A549 (cell line): Measurements from ENCODE around the gene NAV2. TPM values are rescaled to one million over a fixed set of nuclear protein-coding genes. Genes with fewer than 3 reads are reported as not detected.
A peak's percentile ranks its signal among the peaks of the same experiment; 100 is the strongest.

Source experiments
- ATAC-seq, 2 experiments: fragments of 200-7000 bp in 1 of 2; fragments of >200 bp in 1 of 2; cut with Nextera tagmentation in 1 of 2; cut with Tn5 transposase in 1 of 2; 3 replicates each; pipeline versions ENCODE4 v1.8.0 to v1.9.1; 2018 to 2020; ENCODE audit warnings: mild to moderate bottlenecking in 1 of 2, moderate library complexity in 1 of 2
- CTCF ChIA-PET: fragments of 300-600 bp; sonication (Branson Sonifier 250); formaldehyde crosslinking; extraction: SDS; loops from one replicate; lab custom pipeline; 2021; ENCODE audit warnings: antibody characterized with exemption, inconsistent platforms; lab: Yijun Ruan, JAX
- POLR2A ChIA-PET: fragments of 350-600 bp; formaldehyde crosslinking; extraction: SDS; loops from one replicate; lab custom pipeline; 2021; ENCODE audit warnings: antibody characterized with exemption, inconsistent platforms; lab: Yijun Ruan, JAX
- DNase-seq, 2 experiments: peaks; one replicate each; pipeline versions ENCODE4 v3.0.0 to v3.0.0-alpha.2; 2011 to 2016; ENCODE audit warnings: low read depth in 1 of 2, low spot score in 1 of 2
- FAIRE-seq: peaks from 2 replicates; lab custom pipeline; 2011; peaks lifted over from hg19 to GRCh38; lab: Jason Lieb, UNC
- H3K27ac ChIP-seq, 2 experiments: fragments of >200 bp; sonication (Bioruptor Twin); formaldehyde crosslinking; 3 replicates each; pipeline ENCODE4 v1.5.1; 2016 to 2017
- H3K4me1 ChIP-seq: fragments of >200 bp; sonication (Bioruptor Twin); formaldehyde crosslinking; 3 replicates; pipeline ENCODE4 v1.6.1; 2016
- H3K4me2 ChIP-seq: fragments of >200 bp; sonication (Bioruptor Twin); formaldehyde crosslinking; 3 replicates; pipeline ENCODE4 v1.6.1; 2016
- H3K4me3 ChIP-seq: fragments of >200 bp; sonication (Bioruptor Twin); formaldehyde crosslinking; 3 replicates; pipeline ENCODE4 v1.5.1; 2016
- H3K9me3 ChIP-seq: fragments of >200 bp; sonication (Bioruptor Twin); formaldehyde crosslinking; 3 replicates; pipeline ENCODE4 v1.6.1; 2016
- BHLHE40 ChIP-seq: IDR thresholded peaks from 2 replicates; pipeline ENCODE4 v1.6.1; 2012; ENCODE audit warnings: low read depth, low read length, inconsistent platforms
- CBX2 ChIP-seq: fragments of 200-600 bp; sonication (generic); IDR thresholded peaks from 2 replicates; pipeline ENCODE4 v1.6.1; 2016; ENCODE audit warnings: low read depth, mild to moderate bottlenecking, borderline replicate concordance
- CBX8 ChIP-seq: fragments of 200-600 bp; sonication (generic); IDR thresholded peaks from 2 replicates; pipeline ENCODE4 v1.6.1; 2016
- CHD2 ChIP-seq: fragments of 150-350 bp; IDR thresholded peaks from 2 replicates; pipeline ENCODE4 v1.6.1; 2014; ENCODE audit warnings: low read length; ENCODE audit not compliant: partially characterized antibody
- EP300 ChIP-seq, 2 experiments: fragments of >200 bp; sonication (Bioruptor Twin); formaldehyde crosslinking; IDR thresholded peaks; 2 replicates in 1 of 2; 3 replicates in 1 of 2; pipeline ENCODE4 v1.6.1; 2016 to 2017
- FOXS1 ChIP-seq: fragments of 250-450 bp; sonication (Bioruptor Pico); IDR thresholded peaks from 2 replicates; pipeline ENCODE4 v1.5.0; 2020; ENCODE audit warnings: mild to moderate bottlenecking, moderate library complexity
- GATA3 ChIP-seq: IDR thresholded peaks from 2 replicates; pipeline ENCODE4 v1.6.1; 2012; ENCODE audit warnings: borderline replicate concordance
- HDAC2 ChIP-seq: fragments of 200-600 bp; sonication (generic); IDR thresholded peaks from 2 replicates; pipeline ENCODE4 v1.6.1; 2016
- HES2 ChIP-seq: fragments of >200 bp; sonication (Bioruptor Twin); formaldehyde crosslinking; IDR thresholded peaks from 2 replicates; pipeline ENCODE4 v1.6.1; 2016
- HMGXB4 ChIP-seq: fragments of 250-450 bp; sonication (Bioruptor Pico); IDR thresholded peaks from 2 replicates; pipeline ENCODE4 v1.5.0; 2021; ENCODE audit warnings: mild to moderate bottlenecking, moderate library complexity, borderline replicate concordance
- JUN ChIP-seq, 2 experiments: fragments of >200 bp; sonication (Bioruptor Twin); formaldehyde crosslinking; IDR thresholded peaks; 2 replicates in 1 of 2; 3 replicates in 1 of 2; pipeline ENCODE4 v1.6.1; 2016 to 2017
- JUNB ChIP-seq: fragments of >200 bp; sonication (Bioruptor Twin); formaldehyde crosslinking; IDR thresholded peaks from 2 replicates; pipeline ENCODE4 v1.6.1; 2016
- KDM1A ChIP-seq: fragments of 200-600 bp; sonication (generic); IDR thresholded peaks from 2 replicates; pipeline ENCODE4 v1.6.1; 2016; ENCODE audit warnings: low read depth, mild to moderate bottlenecking
- KDM5A ChIP-seq: fragments of 200-600 bp; sonication (generic); IDR thresholded peaks from 2 replicates; pipeline ENCODE4 v1.6.1; 2016; ENCODE audit warnings: antibody characterized with exemption, mild to moderate bottlenecking
- MAX ChIP-seq: IDR thresholded peaks from 2 replicates; pipeline ENCODE4 v1.6.1; 2012
- PHF8 ChIP-seq: fragments of 200-600 bp; sonication (generic); IDR thresholded peaks from 2 replicates; pipeline ENCODE4 v1.6.1; 2016; ENCODE audit warnings: low read depth, mild to moderate bottlenecking, antibody characterized with exemption, moderate library complexity, borderline replicate concordance
- RARB ChIP-seq: fragments of 250-450 bp; sonication (Bioruptor Pico); IDR thresholded peaks from 2 replicates; pipeline ENCODE4 v1.8.0; 2021; ENCODE audit warnings: mild to moderate bottlenecking, moderate library complexity
- RNF2 ChIP-seq: fragments of 200-600 bp; sonication (generic); IDR thresholded peaks from 2 replicates; pipeline ENCODE4 v1.6.1; 2016; ENCODE audit warnings: low read depth, mild to moderate bottlenecking, antibody characterized with exemption, moderate library complexity, borderline replicate concordance
- SMC3 ChIP-seq: fragments of >200 bp; sonication (Bioruptor Twin); formaldehyde crosslinking; IDR thresholded peaks from 3 replicates; pipeline ENCODE4 v1.6.1; 2018; ENCODE audit warnings: inconsistent platforms
- TFCP2L1 ChIP-seq: fragments of 250-450 bp; sonication (Bioruptor Pico); IDR thresholded peaks from 2 replicates; pipeline ENCODE4 v1.5.0; 2021; ENCODE audit warnings: mild to moderate bottlenecking
- ZFP36 ChIP-seq: fragments of 450-650 bp; IDR thresholded peaks from 2 replicates; pipeline ENCODE4 v1.6.1; 2014; ENCODE audit warnings: borderline replicate concordance; ENCODE audit not compliant: partially characterized antibody
- WGBS: methylation state at CpG from one replicate; pipeline ENCODE4 v1.1.6; 2017; ENCODE audit errors: missing lambda C conversion rate; 5-methylcytosine and 5-hydroxymethylcytosine counted together
- polyA plus RNA-seq, 4 experiments: library from polyadenylated mRNA; depleted of rRNA in 3 of 4; stranded (reverse); fragments of >200 nt; fragmentation: RNase III in 1 of 4; extraction: RNeasy Plus Mini Kit Qiagen cat#74134 plus additional on column Dnase treatment in 1 of 4; gene quantifications; 2 replicates in 3 of 4; 3 replicates in 1 of 4; pipeline ENCODE4 v1.2.3, GENCODE V29; 2011 to 2017

Gene NAV2
- polyA plus RNA-seq, 2 of the 4 experiments (the other 2 are of a cell fraction), result 4.9 to 19.8 TPM

GRCh38 chr11:20020716-20021115 lies 308.1 kb downstream of the NAV2 start:
- H3K4me2 ChIP-seq, result peak overlapping the region; percentile 75; the same call in 2 of the 3 replicates
- DNase-seq (no peak), FAIRE-seq (no peak), ATAC-seq (no peak)
- H3K4me3 ChIP-seq, result no peak overlapping the region
- H3K4me1 ChIP-seq, result peaks cover 70% of the 10 kb centered on the region
- 89% methylated on average over 4 of the region's 4 CpGs for WGBS
- TF ChIP-seq TFCP2L1 (CRISPR knock-in tag), result no peak
- no peak for TF ChIP-seq HMGXB4 (CRISPR knock-in tag)
- TF ChIP-seq PHF8, result no peak
- TF ChIP-seq BHLHE40, result no peak
- TF ChIP-seq FOXS1 (CRISPR knock-in tag), result no peak
- TF ChIP-seq GATA3, result no peak
- TF ChIP-seq JUN (IDR thresholded peaks at IDR 0.05), result no peak
- no peak for TF ChIP-seq CBX8
- TF ChIP-seq KDM5A, result no peak
- TF ChIP-seq HES2, result no peak
- no peak for TF ChIP-seq RARB (CRISPR knock-in tag)
- TF ChIP-seq CBX2, result no peak
- no peak for TF ChIP-seq ZFP36
- no peak for TF ChIP-seq CHD2
- TF ChIP-seq RNF2, result no peak
- POLR2A ChIA-PET, result no interaction called here
- CTCF ChIA-PET, result interaction anchor here (0.8 to 6.8 kb wide), 3 partner anchors 44 to 107 kb away, joined by 3 to 19 read pairs (median 3); no protein-coding TSS in a partner anchor
- no peaks in the 10 kb centered on the region for H3K9me3 ChIP-seq
- H3K27ac ChIP-seq, result peak overlapping the region; percentile 91 to 92

GRCh38 chr11:20021212-20021611 lies 308.6 kb downstream of the NAV2 start:
- TF ChIP-seq JUN (IDR thresholded peaks at IDR 0.05) (no peak), MAX (peak; percentile 16; the same call in 1 of the 2 replicates)
- ATAC-seq, result peak; percentile 8 to 23; a peak in 3 of 6 replicates
- peak in 1 of 2 experiments; percentile 53 for DNase-seq
- ChIA-PET POLR2A (no interaction called here), CTCF (interaction anchor here (0.8 to 6.8 kb wide), 3 partner anchors 45 to 107 kb away, joined by 3 to 19 read pairs (median 3); no protein-coding TSS in a partner anchor)
- peaks cover 69% of the 10 kb centered on the region for H3K4me1 ChIP-seq
- no peak overlapping the region; the same call in 2 of the 3 replicates for H3K4me3 ChIP-seq
- FAIRE-seq, result no peak
- 17% methylated on average over 4 of the region's 4 CpGs for WGBS
- H3K27ac ChIP-seq, result peak overlapping the region; percentile 91 to 92
- H3K9me3 ChIP-seq, result no peaks in the 10 kb centered on the region
- peak overlapping the region; percentile 75 for H3K4me2 ChIP-seq

GRCh38 chr11:20021771-20022362 lies 309.2 kb downstream of the NAV2 start:
- DNase-seq, result peak; percentile 32 to 73
- peak; percentile 71 to 78 for ATAC-seq
- POLR2A ChIA-PET, result no interaction called here
- Histone ChIP-seq H3K4me2 (peak overlapping the region; percentile 75), H3K9me3 (no peaks in the 10 kb centered on the region), H3K27ac (peak overlapping the region; percentile 91 to 92), H3K4me1 (peaks cover 71% of the 10 kb centered on the region)
- 10% methylated on average over 4 of the region's 4 CpGs for WGBS
- no peak for FAIRE-seq
- TF ChIP-seq EP300 (IDR thresholded peaks at IDR 0.05), result peak; percentile 41 to 42; a peak in 2 of 5 replicates
- 0 out of 2 replicates have a peak, but pooled peaks have one; percentile 12 for TF ChIP-seq JUNB
- TF ChIP-seq KDM1A, result no peak
- peak; percentile 30; the same call in 2 of the 3 replicates for TF ChIP-seq SMC3
- peak; percentile 41; the same call in 1 of the 2 replicates for TF ChIP-seq GATA3
- no peak for TF ChIP-seq HDAC2
- TF ChIP-seq, all 56 proteins: peak for 4
- peak overlapping the region; percentile 49; the same call in 2 of the 3 replicates for H3K4me3 ChIP-seq
- CTCF ChIA-PET, result interaction anchor here (0.7 to 6.8 kb wide), 4 partner anchors 68 to 111 kb away, joined by 3 to 19 read pairs (median 4); no protein-coding TSS in a partner anchor
